ENCODE measurements around the gene FGF5. TPM values are rescaled to one million over a fixed set of nuclear protein-coding genes. Genes with fewer than 3 reads are reported as not detected.

Gene FGF5
- total RNA-seq, 1 experiment from 2014 or later = not detected

- Histone ChIP-seq H3K4me1 (replicated peaks; ENCODE audit: insufficient read depth) (no peaks in the 10 kb centered on the region), H3K27me3 (ENCODE audit: insufficient read depth, low read depth) (no peaks in the 10 kb centered on the region), H3K4me2 (no peak overlapping the region), H2AFZ (no peak overlapping the region), H3K4me3 (no peak overlapping the region), H3K36me3 (ENCODE audit: low read depth) (no peaks in the 10 kb centered on the region), H3K9me3 (ENCODE audit: insufficient read depth, low read depth) (no peaks in the 10 kb centered on the region), H3K27ac (no peak overlapping the region), H3K79me2 (ENCODE audit: low read depth) (no peaks in the 10 kb centered on the region), H3K9me2 (ENCODE audit: insufficient read depth) (no peaks in the 10 kb centered on the region), H3F3A (ENCODE audit: insufficient read depth, low read depth) (no peaks in the 10 kb centered on the region), H4K20me1 (ENCODE audit: insufficient read depth) (no peaks in the 10 kb centered on the region)
- TF ChIP-seq CTCF (conservative IDR thresholded peaks at IDR 0.05) (no peak), EZH2 (IDR thresholded peaks at IDR 0.05; ENCODE audit: low read depth) (no peak)
- ChIA-PET CTCF (no interaction called here), POLR2A (ENCODE audit: unreplicated experiment) (no interaction called here)
- intact Hi-C loops (cut with micrococcal nuclease; ENCODE audit: unreplicated experiment) = no loop called here
- no peak for DNase-seq
- BruUV-seq (replicated peaks) = no TSS peak
These were observed 43.0 kb downstream of the FGF5 start for GRCh38 chr4:80309294-80310004.

- Histone ChIP-seq H2AFZ (no peak overlapping the region), H3K27ac (no peak overlapping the region), H3K4me3 (no peak overlapping the region), H3K9me3 (ENCODE audit: insufficient read depth, low read depth) (no peaks in the 10 kb centered on the region), H3K79me2 (ENCODE audit: low read depth) (no peaks in the 10 kb centered on the region), H3K4me1 (replicated peaks; ENCODE audit: insufficient read depth) (no peaks in the 10 kb centered on the region), H3K9me2 (ENCODE audit: insufficient read depth) (no peaks in the 10 kb centered on the region), H3K36me3 (ENCODE audit: low read depth) (no peaks in the 10 kb centered on the region), H3K27me3 (ENCODE audit: insufficient read depth, low read depth) (no peaks in the 10 kb centered on the region), H3F3A (ENCODE audit: insufficient read depth, low read depth) (no peaks in the 10 kb centered on the region), H4K20me1 (ENCODE audit: insufficient read depth) (no peaks in the 10 kb centered on the region), H3K4me2 (no peak overlapping the region)
- intact Hi-C loops (cut with micrococcal nuclease; ENCODE audit: unreplicated experiment) = no loop called here
- BruUV-seq (replicated peaks) = no TSS peak
- TF ChIP-seq CTCF (conservative IDR thresholded peaks at IDR 0.05) = no peak
- ChIA-PET POLR2A (ENCODE audit: unreplicated experiment) (interaction anchor here (0.6 kb wide), 1 partner anchor 12 kb away, joined by 5 read pairs; no protein-coding TSS in a partner anchor), CTCF (interaction anchor here (0.7 kb wide), 1 partner anchor 19 kb away, joined by 7 read pairs; no protein-coding TSS in a partner anchor)
- DNase-seq = no peak
These were observed 44.7 kb downstream of the FGF5 start for GRCh38 chr4:80311130-80311529.

- Histone ChIP-seq H3K79me2 (ENCODE audit: low read depth) (no peaks in the 10 kb centered on the region), H3K27me3 (ENCODE audit: insufficient read depth, low read depth) (no peaks in the 10 kb centered on the region), H4K20me1 (ENCODE audit: insufficient read depth) (no peaks in the 10 kb centered on the region), H3K9me2 (ENCODE audit: insufficient read depth) (no peaks in the 10 kb centered on the region), H3K27ac (no peak overlapping the region), H3K4me2 (no peak overlapping the region), H2AFZ (no peak overlapping the region), H3K4me3 (no peak overlapping the region), H3F3A (ENCODE audit: insufficient read depth, low read depth) (no peaks in the 10 kb centered on the region), H3K36me3 (ENCODE audit: low read depth) (no peaks in the 10 kb centered on the region), H3K4me1 (replicated peaks; ENCODE audit: insufficient read depth) (no peaks in the 10 kb centered on the region), H3K9me3 (ENCODE audit: insufficient read depth, low read depth) (no peaks in the 10 kb centered on the region)
- no TSS peak for BruUV-seq (replicated peaks)
- intact Hi-C loops (cut with micrococcal nuclease; ENCODE audit: unreplicated experiment) = no loop called here
- no peak for TF ChIP-seq CTCF (conservative IDR thresholded peaks at IDR 0.05)
- TF ChIP-seq EZH2 (IDR thresholded peaks at IDR 0.05; ENCODE audit: low read depth) = no peak
- ChIA-PET CTCF (no interaction called here), POLR2A (ENCODE audit: unreplicated experiment) (no interaction called here)
- DNase-seq = no peak
These were observed 45.7 kb downstream of the FGF5 start for GRCh38 chr4:80312124-80312523.

Measured in PC-9 (cell line).